ENCODE measurements around the gene HMGXB4.

DNA sequence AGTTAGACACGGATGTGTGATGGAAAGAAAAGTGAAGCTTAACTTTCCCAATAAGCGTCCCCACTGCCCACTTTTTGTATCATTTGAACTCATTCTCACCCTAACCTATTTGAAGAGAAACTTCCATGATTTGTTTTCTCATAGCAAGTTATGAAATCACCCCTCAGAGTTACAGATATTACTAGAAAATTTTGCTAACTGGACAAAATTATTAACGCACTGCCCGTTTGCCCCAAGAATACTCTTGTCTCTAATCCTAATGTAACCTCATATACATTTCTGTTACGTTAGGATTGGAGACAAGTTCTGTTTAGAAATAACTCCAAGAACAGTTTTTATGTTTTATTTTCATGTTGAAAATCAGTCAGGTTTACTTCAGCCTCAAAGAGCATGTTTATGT is 67.9 kb downstream of the HMGXB4 start:
- TF ChIP-seq, protein P1, sequence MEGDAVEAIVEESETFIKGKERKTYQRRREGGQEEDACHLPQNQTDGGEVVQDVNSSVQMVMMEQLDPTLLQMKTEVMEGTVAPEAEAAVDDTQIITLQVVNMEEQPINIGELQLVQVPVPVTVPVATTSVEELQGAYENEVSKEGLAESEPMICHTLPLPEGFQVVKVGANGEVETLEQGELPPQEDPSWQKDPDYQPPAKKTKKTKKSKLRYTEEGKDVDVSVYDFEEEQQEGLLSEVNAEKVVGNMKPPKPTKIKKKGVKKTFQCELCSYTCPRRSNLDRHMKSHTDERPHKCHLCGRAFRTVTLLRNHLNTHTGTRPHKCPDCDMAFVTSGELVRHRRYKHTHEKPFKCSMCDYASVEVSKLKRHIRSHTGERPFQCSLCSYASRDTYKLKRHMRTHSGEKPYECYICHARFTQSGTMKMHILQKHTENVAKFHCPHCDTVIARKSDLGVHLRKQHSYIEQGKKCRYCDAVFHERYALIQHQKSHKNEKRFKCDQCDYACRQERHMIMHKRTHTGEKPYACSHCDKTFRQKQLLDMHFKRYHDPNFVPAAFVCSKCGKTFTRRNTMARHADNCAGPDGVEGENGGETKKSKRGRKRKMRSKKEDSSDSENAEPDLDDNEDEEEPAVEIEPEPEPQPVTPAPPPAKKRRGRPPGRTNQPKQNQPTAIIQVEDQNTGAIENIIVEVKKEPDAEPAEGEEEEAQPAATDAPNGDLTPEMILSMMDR (IDR thresholded peaks at IDR 0.05) = no peak
- TF ChIP-seq POLR2AphosphoS5 (IDR thresholded peaks at IDR 0.05) (no peak), POLR2A (IDR thresholded peaks at IDR 0.05) (no peak), EP300 (IDR thresholded peaks at IDR 0.05; ENCODE audit: low read depth) (no peak)
